Measurements from ENCODE around the gene HTATSF1.

DNA sequence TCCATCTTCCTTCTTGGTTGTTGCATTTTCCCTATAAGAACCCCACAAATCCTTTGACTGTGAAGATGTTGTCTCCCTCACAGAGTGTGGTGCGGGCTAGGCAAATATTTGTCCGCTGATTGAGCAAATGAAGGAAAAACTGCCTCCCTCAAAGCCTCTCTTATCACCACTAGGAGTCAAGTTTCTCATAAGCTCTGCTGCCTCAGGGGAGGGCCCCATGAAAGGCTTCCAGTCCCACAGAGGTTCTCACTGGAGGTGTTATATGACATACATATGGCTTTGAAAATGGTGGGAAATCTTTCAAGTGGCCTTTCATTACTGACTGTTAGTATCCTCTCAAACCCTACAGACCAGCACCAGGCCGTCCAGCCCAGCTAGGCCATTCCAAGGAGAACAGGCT, 43.9 kb downstream of the HTATSF1 start:
- TF ChIP-seq, protein P1, sequence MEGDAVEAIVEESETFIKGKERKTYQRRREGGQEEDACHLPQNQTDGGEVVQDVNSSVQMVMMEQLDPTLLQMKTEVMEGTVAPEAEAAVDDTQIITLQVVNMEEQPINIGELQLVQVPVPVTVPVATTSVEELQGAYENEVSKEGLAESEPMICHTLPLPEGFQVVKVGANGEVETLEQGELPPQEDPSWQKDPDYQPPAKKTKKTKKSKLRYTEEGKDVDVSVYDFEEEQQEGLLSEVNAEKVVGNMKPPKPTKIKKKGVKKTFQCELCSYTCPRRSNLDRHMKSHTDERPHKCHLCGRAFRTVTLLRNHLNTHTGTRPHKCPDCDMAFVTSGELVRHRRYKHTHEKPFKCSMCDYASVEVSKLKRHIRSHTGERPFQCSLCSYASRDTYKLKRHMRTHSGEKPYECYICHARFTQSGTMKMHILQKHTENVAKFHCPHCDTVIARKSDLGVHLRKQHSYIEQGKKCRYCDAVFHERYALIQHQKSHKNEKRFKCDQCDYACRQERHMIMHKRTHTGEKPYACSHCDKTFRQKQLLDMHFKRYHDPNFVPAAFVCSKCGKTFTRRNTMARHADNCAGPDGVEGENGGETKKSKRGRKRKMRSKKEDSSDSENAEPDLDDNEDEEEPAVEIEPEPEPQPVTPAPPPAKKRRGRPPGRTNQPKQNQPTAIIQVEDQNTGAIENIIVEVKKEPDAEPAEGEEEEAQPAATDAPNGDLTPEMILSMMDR (IDR thresholded peaks at IDR 0.05; ENCODE audit: insufficient read depth, low read depth, low read length), result no peak
- TF ChIP-seq EZH2 (IDR thresholded peaks at IDR 0.05; ENCODE audit: insufficient read depth, low read length), result no peak

Data from astrocyte (in vitro differentiated cells and primary cell).